HG02610 (cell line): ENCODE results near the gene ENO3.
A peak's percentile ranks its signal among the peaks of the same experiment; 100 is the strongest.

ENCODE experiments used
- ATAC-seq: cut with Tn5 transposase; IDR thresholded peaks from one replicate; pipeline ENCODE4 v1.9.1; 2021; ENCODE audit warnings: mild to moderate bottlenecking, moderate library complexity; ENCODE audit not compliant: unreplicated experiment

The ENO3 gene

DNA sequence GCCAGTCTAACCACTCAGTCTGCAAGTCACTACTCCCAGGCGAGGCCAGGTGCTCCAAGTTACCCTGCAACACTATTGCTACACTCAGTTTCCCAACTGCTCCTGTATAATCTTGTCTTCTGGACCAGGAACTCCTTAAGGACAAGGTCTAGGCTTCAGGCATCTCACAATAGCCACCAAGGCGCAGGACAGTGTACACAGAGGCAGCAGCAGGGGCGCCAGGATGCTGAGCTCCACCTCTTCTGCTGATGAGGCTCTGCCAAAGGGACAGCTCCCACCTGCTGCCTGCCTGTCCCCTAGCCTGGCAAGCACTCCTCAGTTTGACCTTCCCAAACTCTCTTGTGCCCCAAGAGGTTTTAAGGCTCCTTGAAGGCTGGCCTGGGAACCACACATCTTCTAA is 14.5 kb upstream of the ENO3 start:
- ATAC-seq, result no peak

GRCh38 chr17:4937553-4937952 is 13.4 kb upstream of the ENO3 start:
- no peak for ATAC-seq

GRCh38 chr17:4938069-4938491 is 12.8 kb upstream of the ENO3 start:
- ATAC-seq, result no peak

DNA sequence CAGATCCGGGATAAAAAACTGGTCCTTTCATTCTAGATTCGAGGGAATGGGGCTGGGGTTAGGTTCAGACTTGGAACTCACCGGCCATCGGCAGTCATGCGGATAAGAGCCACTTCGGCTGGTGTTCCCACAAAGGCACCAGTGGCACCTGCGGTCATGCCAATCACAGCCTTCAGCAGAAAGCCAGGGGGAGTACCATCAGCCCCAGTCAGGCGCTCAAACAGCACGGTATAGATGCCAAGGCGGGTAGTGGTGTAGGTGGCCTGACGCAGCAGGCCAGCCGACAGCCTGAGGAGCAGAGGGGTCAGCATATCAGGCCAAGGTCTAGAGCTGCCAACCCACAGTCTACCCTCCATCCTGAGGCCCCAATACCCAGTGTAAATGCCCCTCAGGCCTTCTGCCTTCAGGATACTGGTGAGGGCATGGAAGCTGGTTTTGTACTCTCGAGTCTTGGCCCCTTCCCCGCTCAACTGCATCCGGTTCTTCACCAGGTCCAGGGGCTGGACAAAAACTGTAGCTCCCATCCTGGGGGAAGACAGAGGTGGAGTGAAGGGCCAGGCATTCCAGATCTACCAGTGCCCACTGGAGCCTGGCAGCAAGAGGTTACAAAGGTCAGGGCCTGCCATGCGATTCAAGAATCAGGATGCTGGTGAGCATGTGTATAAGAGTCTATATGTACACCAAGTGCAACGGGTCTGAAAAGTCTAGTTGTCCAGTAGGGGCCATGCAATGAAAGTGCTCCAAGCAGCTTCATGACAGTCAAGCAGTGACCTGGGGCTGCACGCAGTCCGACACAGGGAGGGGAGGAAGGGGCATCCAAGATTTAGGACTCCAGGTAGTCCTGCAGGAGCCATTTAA is 12.0 kb upstream of the ENO3 start:
- ATAC-seq, result no peak

DNA sequence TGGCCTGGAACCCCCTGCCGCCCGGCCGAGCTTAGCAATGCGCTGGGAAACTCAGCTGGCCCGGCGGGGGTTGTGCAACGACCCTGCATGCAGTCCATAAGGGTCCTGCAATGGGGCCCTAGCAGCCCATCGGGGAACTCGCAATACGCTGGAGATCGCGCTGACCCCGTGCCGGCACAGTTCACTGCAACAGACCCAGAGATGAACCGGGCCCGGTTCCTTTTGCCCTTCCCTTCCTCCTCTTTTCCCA is 11.4 kb upstream of the ENO3 start:
- ATAC-seq, result peak; percentile 4

DNA sequence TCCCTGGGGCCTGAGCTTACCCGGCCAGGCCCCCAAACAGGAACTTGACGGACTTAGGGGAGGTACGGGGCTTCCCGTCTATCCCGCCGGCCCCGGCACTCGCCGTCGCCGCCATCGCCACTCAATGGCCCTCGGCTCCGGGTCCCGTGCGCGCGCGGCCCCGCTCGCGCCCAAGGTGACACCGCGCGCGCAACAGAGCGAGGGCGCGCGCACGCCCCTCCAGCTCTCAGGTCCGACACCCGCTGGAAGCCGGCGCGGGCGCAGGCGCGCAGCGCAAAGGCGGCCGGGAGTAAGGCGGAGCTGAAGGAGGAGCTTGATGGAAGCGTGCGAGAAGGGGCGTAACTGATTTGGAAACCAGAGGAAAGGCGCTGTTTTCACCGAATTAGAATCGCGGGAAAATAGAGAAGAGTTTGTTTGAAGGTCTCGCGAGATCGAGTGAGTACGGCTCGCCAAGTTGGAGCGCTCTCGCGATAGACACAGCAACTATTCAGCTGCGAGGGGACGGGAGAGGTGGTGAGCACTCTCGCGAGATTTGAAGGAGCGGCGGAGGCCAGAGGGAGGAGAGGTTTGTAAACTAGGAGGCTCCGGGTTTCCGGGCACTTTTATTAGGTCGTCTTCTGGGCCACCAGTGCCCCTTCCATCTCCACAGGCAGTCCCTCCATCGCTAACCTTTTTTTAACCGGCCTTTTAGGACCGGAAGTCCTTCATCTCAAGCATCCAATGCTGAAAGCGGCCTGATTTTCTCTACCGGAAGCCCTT is 10.9 kb upstream of the ENO3 start, which contains the start of the genes RNF167 and SLC25A11:
RNF167 (plus strand) TSS at position 473 of the 759 bp plus-strand sequence. CDS start 642 bp downstream, outside the sequence.
SLC25A11 (minus strand) TSS at position 251 of the 759 bp plus-strand sequence; CDS start at position 115, 136 bp downstream.
- peak; percentile 65 for ATAC-seq

GRCh38 chr17:4940555-4941318 is 10.2 kb upstream of the ENO3 start:
- no peak for ATAC-seq

DNA sequence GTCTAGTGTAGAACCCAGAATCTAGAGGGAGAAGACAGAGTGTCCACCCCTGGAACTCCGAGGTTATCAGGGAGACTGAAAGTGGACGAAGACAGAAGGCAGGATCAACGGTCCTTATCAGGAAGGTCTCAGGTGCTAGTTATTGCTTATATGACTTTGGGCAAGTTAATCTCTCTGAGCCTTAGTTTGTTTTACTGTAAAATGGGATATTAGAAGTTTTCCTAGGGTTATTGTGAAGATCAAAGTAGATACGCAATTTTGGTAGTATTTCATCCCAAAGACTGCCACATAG is 9.7 kb upstream of the ENO3 start:
- no peak for ATAC-seq

DNA sequence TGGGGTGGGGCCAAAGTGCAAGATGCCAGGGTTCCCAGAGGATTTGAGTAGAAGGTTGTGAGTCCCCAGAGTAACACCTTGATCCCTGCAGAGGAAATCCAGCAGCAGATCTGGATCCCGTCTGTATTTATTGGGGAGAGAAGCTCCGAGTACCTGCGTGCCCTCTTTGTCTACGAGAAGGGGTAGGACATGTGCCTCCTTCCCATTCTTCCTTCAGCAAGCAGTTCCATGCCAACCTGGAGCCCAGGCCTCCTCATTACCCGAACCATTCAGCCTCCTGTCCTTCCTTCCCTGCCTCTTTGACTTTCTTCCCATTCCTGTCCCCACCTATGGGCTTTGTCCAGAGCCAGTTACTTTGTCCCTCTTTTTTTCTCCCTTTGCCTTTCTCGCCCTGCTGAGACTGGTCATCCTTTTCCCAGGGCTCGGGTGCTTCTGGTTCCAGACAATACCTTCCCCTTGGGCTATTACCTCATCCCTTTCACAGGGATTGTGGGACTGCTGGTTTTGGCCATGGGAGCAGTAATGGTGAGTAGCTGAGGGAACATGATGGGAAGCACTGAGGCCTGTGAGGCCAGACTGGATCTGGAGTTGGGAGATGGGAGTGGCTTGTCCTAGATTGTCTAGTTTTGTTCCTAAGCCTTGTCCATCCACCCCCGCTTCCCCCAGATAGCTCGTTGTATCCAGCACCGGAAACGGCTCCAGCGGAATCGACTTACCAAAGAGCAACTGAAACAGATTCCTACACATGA is 8.0 kb upstream of the ENO3 start:
- ATAC-seq, result no peak

DNA sequence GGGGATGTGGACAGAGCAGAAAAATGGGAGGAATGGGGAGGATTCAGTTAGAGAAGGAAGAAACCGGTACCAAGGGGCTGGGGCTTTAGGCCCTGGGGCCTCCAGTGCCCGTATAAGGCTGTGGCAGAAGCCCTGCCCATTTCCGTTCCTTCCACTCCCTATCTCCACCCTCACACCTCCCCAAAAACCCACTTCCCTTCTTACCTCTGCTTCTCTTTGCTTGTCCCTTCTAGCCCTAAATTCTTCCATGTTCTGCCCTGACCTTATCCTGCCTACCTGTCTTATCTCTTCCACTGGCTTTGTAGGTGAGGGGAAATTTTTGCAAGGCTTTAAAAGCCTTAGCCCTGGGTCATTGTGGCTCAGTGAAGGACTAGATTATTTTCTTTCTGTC is 6.8 kb upstream of the ENO3 start:
- ATAC-seq, result no peak

DNA sequence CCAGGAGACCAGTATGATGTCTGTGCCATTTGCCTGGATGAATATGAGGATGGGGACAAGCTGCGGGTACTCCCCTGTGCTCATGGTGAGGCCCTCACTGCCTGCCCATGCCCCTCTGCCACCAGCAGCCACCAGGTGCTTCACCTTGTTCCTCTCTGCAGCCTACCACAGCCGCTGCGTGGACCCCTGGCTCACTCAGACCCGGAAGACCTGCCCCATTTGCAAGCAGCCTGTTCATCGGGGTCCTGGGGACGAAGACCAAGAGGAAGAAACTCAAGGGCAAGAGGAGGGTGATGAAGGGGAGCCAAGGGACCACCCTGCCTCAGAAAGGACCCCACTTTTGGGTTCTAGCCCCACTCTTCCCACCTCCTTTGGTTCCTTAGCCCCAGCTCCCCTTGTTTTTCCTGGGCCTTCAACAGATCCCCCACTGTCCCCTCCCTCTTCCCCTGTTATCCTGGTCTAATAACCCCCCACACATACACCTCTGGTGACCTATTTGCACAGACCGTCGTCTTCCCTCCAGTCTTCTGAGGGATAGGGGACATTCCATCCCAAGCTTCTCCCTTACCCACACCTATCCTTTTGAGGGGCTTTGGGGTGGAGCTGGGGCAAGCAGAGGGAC is 6.3 kb upstream of the ENO3 start:
- ATAC-seq, result no peak

- ATAC-seq, result no peak
Observed at GRCh38 chr17:4945176-4945943, 5.6 kb upstream of the ENO3 start.

- no peak for ATAC-seq
Observed at GRCh38 chr17:4945944-4946280, 5.0 kb upstream of the ENO3 start.

DNA sequence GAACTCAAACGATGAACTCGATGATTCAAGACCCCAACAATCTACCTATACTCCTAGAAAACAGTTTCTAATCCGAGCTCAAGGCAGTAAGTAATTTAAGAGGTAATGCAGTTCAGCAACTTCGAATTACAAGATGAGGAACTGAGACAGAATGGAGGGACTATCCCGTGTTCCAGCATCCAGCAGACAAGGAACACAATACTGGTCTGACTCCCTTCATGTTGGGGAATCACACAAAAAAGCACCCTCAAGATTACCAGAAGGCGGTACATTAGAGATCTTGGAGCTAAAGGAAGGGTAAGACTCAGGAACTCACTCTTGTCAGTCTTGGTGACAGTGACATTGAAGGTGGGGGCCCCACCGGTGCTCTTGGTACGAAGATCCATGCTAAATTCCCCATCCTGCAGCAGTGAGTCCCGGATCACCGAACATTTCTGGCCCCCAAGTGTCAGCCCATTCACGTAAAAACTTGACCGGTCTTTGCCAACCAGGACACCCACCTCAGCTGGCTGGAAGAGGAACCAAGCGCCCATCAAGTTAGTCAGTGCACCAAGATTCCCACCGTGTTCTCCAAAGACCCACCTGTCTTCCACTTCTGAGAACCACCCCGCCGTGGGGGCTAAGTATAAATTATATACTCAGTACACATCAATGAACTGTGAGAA is 4.5 kb upstream of the ENO3 start:
- ATAC-seq, result no peak

DNA sequence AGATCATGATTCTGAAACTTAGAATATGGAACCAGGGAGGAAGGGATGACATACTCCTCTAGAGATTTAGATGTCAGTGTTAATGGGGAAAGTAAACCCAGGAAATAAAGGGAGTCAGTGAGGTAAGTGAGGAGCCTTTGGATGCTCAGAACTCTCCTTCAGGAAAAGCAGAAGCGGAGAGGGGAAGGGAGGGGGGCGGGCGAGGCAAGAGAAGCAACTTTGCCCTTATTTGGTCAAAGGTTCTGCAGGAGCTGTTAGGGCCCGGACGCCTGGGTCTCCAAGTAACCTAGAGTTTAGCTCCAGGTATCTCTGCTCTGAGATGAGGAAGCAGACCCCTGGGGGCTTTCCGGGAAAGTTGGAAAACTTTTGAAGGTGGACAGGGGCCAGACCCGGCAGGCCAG is 3.9 kb upstream of the ENO3 start:
- ATAC-seq, result no peak

DNA sequence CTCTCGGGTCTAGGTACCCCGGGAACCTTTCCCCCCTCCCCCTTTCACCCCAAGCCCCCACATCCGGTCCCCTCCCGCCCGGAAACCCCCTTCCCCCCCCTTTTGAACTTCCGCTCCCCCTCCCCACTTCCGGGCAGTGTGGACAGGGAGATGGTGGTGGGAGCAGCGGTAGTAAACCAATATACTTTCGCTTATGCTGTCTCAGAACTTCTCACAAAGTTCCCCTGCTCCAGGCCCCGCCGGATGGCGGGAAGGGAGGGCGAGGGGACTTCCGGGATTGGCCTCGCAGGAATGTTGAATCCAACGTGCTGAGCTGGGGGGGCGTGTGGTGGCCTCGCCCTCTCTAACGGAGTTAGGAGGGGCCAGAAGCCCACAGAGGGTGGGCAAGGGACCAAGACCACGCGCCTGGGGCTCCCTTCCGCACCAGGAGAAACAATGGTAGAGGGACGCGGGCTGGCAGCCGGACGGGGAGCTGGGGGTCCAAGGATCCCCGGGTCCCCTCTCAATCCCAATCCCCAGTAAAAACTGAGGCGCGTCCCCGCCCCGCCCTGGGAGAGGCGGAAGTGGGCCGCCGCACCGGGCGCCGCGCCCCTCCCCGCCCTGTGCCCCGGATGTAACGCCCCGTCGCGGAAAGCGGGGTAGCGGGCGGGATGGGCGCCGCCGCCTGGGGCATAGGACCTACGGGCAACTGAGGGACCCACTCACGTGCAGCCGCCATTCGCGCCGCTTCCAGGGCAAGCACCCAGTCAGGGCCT is 3.3 kb upstream of the ENO3 start:
- no peak for ATAC-seq

- ATAC-seq, result no peak
Observed at GRCh38 chr17:4948166-4948930, 2.6 kb upstream of the ENO3 start, which contains the start of gene PFN1. PFN1 (minus strand) TSS chr17:4948530; CDS start chr17:4948394, 136 bp downstream.

- ATAC-seq, result peak; percentile 26
Observed at GRCh38 chr17:4948931-4949320, 2.0 kb upstream of the ENO3 start.
